ENCODE data around the gene TLK1. TPM values are rescaled to one million over a fixed set of nuclear protein-coding genes. Genes with fewer than 3 reads are reported as not detected.

TLK1 gene
- total RNA-seq, 4 donors from 2014 or later = 32.2 to 64.3 (median 45.4) TPM

- no peak for ATAC-seq
- no peak for TF ChIP-seq POLR2A (IDR thresholded peaks at IDR 0.05)
- no peak for TF ChIP-seq EP300 (IDR thresholded peaks at IDR 0.05)
- TF ChIP-seq POLR2AphosphoS5 (IDR thresholded peaks at IDR 0.05) = no peak
- no peak for TF ChIP-seq CTCF (IDR thresholded peaks at IDR 0.05)
- peaks cover 8 to 96% of the 10 kb centered on the region in 2 donors for H3K36me3 ChIP-seq
- no peak overlapping the region for H3K4me3 ChIP-seq
- no peaks in the 10 kb centered on the region for H3K27me3 ChIP-seq
- no peaks in the 10 kb centered on the region for H3K4me1 ChIP-seq
- 60 to 77% methylated on average over 4 of the region's 4 CpGs for WGBS, 2 donors (ENCODE audit: low coverage in 1 of 2)
- no peak overlapping the region for H3K27ac ChIP-seq
- H3K9me3 ChIP-seq = no peaks in the 10 kb centered on the region
Measured at GRCh38 chr2:170953941-170954340, 206.8 kb downstream of the TLK1 start.

GRCh38 chr2:170950221-170950761 is 210.4 kb downstream of the TLK1 start:
- no peak overlapping the region for H3K4me3 ChIP-seq
- peaks cover 8 to 60% of the 10 kb centered on the region in 2 donors for H3K36me3 ChIP-seq
- no peak overlapping the region for H3K27ac ChIP-seq
- H3K9me3 ChIP-seq = no peaks in the 10 kb centered on the region
- no peak for TF ChIP-seq POLR2AphosphoS5 (IDR thresholded peaks at IDR 0.05)
- no peak for TF ChIP-seq CTCF (IDR thresholded peaks at IDR 0.05)
- no peak for TF ChIP-seq POLR2A (IDR thresholded peaks at IDR 0.05)
- TF ChIP-seq EP300 (IDR thresholded peaks at IDR 0.05) = no peak
- 71 to 89% methylated on average over 3 to 4 of the region's 4 CpGs for WGBS, 2 donors (ENCODE audit: low coverage in 1 of 2)
- no peak for ATAC-seq
- no peaks in the 10 kb centered on the region for H3K27me3 ChIP-seq
- no peaks in the 10 kb centered on the region for H3K4me1 ChIP-seq

- ATAC-seq = no peak
- peaks cover 8 to 51% of the 10 kb centered on the region in 2 donors for H3K36me3 ChIP-seq
- H3K4me3 ChIP-seq = no peak overlapping the region
- no peaks in the 10 kb centered on the region for H3K4me1 ChIP-seq
- no peaks in the 10 kb centered on the region for H3K27me3 ChIP-seq
- no peaks in the 10 kb centered on the region for H3K9me3 ChIP-seq
- H3K27ac ChIP-seq = no peak overlapping the region
- WGBS, 2 donors (ENCODE audit: low coverage in 1 of 2) = 73 to 76% methylated on average over 5 of the region's 5 CpGs
- TF ChIP-seq CTCF (IDR thresholded peaks at IDR 0.05) = no peak
- TF ChIP-seq POLR2A (IDR thresholded peaks at IDR 0.05) = no peak
- no peak for TF ChIP-seq POLR2AphosphoS5 (IDR thresholded peaks at IDR 0.05)
Measured at GRCh38 chr2:170949415-170949814, 211.3 kb downstream of the TLK1 start.

GRCh38 chr2:170944545-170944944 is 216.1 kb downstream of the TLK1 start:
- H3K4me3 ChIP-seq = no peak overlapping the region
- TF ChIP-seq POLR2AphosphoS5 (IDR thresholded peaks at IDR 0.05) (no peak), CTCF (IDR thresholded peaks at IDR 0.05) (no peak), POLR2A (IDR thresholded peaks at IDR 0.05) (no peak)
- H3K27me3 ChIP-seq = no peaks in the 10 kb centered on the region
- no peaks in the 10 kb centered on the region for H3K9me3 ChIP-seq
- peaks cover 0 to 24% (median 2%) of the 10 kb centered on the region in 3 donors for H3K4me1 ChIP-seq
- no peak for ATAC-seq
- 89 to 100% methylated on average over 1 of the region's 1 CpG for WGBS, 2 donors (ENCODE audit: low coverage in 1 of 2)
- H3K36me3 ChIP-seq = peaks cover under 1 to 3% of the 10 kb centered on the region in 2 donors
- no peak overlapping the region for H3K27ac ChIP-seq

DNA sequence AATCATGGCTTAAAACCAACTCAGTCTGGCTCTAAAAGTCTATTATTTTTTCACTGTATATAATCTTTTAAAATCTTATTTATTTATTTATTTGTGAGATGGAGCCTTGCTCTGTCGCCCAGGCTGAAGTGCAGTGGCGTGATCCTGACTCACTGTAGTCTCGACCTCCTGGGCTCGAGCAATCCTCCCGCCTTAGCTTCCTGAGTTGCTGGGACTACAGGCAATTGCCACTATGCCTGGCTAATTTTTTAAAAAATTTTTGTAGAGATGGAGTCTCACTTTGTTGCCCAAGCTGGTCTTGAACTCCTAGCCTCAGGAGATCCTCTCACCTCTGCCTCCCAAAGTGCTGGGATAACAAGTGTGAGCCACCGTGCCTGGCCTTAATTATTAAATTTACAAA is 217.1 kb downstream of the TLK1 start:
- no peak overlapping the region for H3K27ac ChIP-seq
- H3K9me3 ChIP-seq = no peaks in the 10 kb centered on the region
- H3K4me1 ChIP-seq = peaks cover 0 to 34% (median 2%) of the 10 kb centered on the region in 3 donors
- H3K4me3 ChIP-seq = no peak overlapping the region
- 81 to 92% methylated on average over 5 of the region's 6 CpGs for WGBS, 2 donors (ENCODE audit: low coverage in 1 of 2)
- ATAC-seq = no peak
- no peak for TF ChIP-seq POLR2AphosphoS5 (IDR thresholded peaks at IDR 0.05)
- TF ChIP-seq POLR2A (IDR thresholded peaks at IDR 0.05) = no peak
- TF ChIP-seq EP300 (IDR thresholded peaks at IDR 0.05) = no peak
- TF ChIP-seq CTCF (IDR thresholded peaks at IDR 0.05) = no peak
- H3K27me3 ChIP-seq = no peaks in the 10 kb centered on the region
- H3K36me3 ChIP-seq = no peaks in the 10 kb centered on the region
